Activated naive CD8-positive, alpha-beta T cell treated with anti-CD3 and anti-CD28 coated beads for 36 hours (primary cell): ENCODE measurements around the gene SCN3B. TPM values are rescaled to one million over a fixed set of nuclear protein-coding genes. Genes with fewer than 3 reads are reported as not detected.

Experiments used
- DNase-seq: peaks from one replicate; pipeline ENCODE4 v3.0.0; 2021
- H3K27ac Mint-ChIP-seq: one replicate; pipeline ENCODE4 v1.8.0; 2022; ENCODE audit warnings: mild to moderate bottlenecking, moderate library complexity, mixed read lengths
- H3K27me3 Mint-ChIP-seq: one replicate; pipeline ENCODE4 v1.8.0; 2022; ENCODE audit warnings: mild to moderate bottlenecking, mixed read lengths
- H3K36me3 Mint-ChIP-seq: one replicate; pipeline ENCODE4 v1.8.0; 2021; ENCODE audit warnings: mild to moderate bottlenecking, mixed read lengths
- H3K4me1 Mint-ChIP-seq: one replicate; pipeline ENCODE4 v1.8.0; 2021; ENCODE audit warnings: mixed read lengths
- H3K4me3 Mint-ChIP-seq: one replicate; pipeline ENCODE4 v1.8.0; 2022; ENCODE audit warnings: mild to moderate bottlenecking, moderate library complexity, mixed read lengths
- H3K9me3 Mint-ChIP-seq: one replicate; pipeline ENCODE4 v1.8.0; 2022; ENCODE audit warnings: mixed read lengths
- total RNA-seq, 2 experiments: library from RNA; stranded (reverse); gene quantifications; one replicate each; pipeline ENCODE4 v1.2.3, GENCODE V29; 2021

SCN3B gene
- total RNA-seq, 2 experiments from 2014 or later, result not detected

DNA sequence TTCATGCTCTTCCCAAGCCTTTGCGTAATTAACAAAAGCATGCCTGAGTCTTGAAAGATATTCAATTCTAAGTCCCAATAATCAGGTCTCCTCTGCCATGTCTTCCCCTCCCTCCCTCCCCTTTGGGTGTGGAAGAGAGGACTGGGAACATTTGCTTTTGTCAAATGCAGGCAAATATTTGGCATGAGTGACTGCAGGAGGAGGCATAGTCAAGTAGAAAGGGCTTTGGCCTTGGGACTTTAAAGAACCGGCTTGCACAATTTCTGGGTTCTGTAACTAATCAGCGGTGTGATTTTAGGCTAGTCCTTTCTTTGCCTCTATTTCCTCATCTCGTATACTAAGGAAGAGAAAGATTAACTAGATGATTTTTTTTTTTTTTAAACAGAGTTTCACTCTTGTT is 59.5 kb downstream of the SCN3B start:
- no peaks in the 10 kb centered on the region for H3K9me3 Mint-ChIP-seq
- H3K36me3 Mint-ChIP-seq, result peaks cover 3% of the 10 kb centered on the region

DNA sequence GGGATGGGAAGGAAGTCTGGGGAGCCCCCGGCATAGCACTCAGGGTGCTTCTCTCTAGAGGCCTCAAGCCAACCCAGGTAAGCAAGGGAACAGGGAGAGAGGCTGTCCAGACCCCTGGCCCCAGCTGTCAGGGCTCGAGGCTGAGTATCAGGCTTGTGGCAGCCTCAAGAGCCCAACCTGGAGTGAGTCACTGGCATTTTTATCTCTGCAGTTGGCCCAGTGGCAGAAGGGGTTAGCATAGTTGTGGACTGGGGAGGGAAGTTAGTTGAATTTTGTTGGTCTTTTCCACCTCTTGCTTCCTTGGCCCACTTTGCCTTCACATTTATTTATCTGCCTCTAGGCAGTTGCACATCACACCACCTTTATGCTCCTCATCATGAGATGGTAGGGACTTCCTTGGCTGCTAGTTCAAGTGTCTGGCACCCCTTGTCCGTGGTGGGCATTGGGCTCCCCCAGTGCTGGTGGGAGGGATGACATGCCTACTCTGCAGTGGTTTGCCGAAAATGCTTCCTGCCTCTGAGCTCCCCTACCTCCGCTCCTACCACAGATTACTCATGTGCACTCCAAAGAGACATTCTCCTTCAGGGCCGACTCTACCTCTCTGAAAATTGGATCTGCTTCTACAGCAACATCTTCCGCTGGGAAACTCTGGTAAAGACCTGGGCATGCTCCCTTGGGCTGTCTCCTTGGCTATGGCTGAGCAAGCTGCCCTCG is 60.1 kb downstream of the SCN3B start:
- DNase-seq, result no peak
- H3K9me3 Mint-ChIP-seq, result no peaks in the 10 kb centered on the region
- peaks cover 3% of the 10 kb centered on the region for H3K36me3 Mint-ChIP-seq
- no peak overlapping the region for H3K4me3 Mint-ChIP-seq
- no peaks in the 10 kb centered on the region for H3K4me1 Mint-ChIP-seq
- H3K27ac Mint-ChIP-seq, result no peak overlapping the region
- H3K27me3 Mint-ChIP-seq, result no peaks in the 10 kb centered on the region

More for the DNA sequence above, 59.5 kb downstream of the SCN3B start:
- H3K27me3 Mint-ChIP-seq, result no peaks in the 10 kb centered on the region
- no peak for DNase-seq
- H3K27ac Mint-ChIP-seq, result no peak overlapping the region
- H3K4me1 Mint-ChIP-seq, result no peaks in the 10 kb centered on the region
- H3K4me3 Mint-ChIP-seq, result no peak overlapping the region

DNA sequence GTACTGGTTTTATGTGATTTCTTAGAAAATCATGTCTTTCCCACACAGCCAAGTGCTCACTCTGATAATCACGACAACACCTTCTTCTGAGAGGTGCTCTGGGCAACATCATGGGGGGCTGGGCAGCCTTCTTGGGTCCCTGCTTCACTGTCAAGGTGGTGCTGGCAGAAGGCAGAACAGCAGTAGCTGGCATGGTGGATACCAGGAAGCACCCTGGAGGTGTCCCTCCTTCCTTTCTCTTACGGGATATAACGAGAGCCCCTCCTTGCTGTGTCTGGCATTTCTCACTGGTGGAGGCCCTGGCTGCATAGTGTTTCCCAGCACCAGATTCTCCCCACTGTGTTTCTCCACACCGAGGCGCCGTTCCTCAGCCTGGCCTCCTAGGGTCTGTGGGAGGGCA is 60.9 kb downstream of the SCN3B start:
- DNase-seq, result no peak
- Mint-ChIP-seq H3K4me3 (no peak overlapping the region), H3K27ac (no peak overlapping the region), H3K4me1 (no peaks in the 10 kb centered on the region), H3K9me3 (no peaks in the 10 kb centered on the region), H3K36me3 (no peaks in the 10 kb centered on the region), H3K27me3 (no peaks in the 10 kb centered on the region)

DNA sequence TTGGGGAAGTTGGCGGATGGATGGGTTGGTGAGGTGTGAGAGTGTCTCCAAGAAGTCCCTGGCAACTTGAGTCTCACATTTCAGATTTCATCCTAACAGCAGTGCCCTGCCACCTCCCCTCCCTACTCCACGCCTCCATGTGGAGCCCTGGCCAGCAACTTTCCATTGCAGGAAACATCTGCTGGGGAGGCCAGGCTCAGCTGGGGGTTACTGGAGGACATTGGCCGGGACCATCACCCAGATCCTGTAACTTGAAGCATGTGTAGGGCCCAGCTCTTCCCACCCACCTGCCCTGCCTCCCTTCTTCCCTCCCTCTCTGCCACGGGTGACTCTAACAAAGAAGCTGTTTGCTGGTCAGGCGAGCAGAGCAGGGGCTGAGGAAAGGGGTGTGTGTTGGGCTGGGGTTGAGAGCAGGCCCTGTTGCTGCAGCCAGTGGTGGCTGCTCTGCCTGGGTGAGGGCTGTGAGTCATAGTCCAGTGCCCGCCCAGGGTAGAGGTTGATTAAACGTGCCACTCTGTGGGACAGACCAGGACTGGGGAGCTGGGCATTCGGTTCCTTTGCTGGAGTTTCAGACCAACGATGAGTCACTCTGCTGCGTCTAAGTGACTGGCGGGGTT is 64.0 kb downstream of the SCN3B start:
- no peak for DNase-seq
- Mint-ChIP-seq H3K27ac (no peak overlapping the region), H3K27me3 (no peaks in the 10 kb centered on the region)

DNA sequence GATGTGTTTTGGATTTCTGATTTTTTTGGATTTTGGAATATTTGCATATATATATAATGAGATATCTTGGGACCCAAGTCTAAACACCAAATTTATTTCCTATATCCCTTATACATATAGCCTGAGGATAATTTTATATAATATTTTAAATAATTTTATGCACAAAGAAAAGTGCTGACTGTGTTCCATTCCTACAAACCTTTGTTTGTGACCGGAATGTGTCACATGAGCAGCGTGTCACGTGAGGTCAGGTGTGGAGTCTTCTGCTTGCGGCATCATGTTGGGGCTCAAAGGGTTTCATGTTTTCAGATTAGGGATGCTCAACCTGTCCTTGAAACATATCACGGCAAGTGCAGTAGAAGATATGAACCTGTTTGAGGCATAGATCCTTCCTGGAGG is 65.6 kb downstream of the SCN3B start:
- no peaks in the 10 kb centered on the region for H3K9me3 Mint-ChIP-seq
- H3K36me3 Mint-ChIP-seq, result no peaks in the 10 kb centered on the region
- H3K4me1 Mint-ChIP-seq, result no peaks in the 10 kb centered on the region
- H3K4me3 Mint-ChIP-seq, result no peak overlapping the region
- no peak overlapping the region for H3K27ac Mint-ChIP-seq
- no peaks in the 10 kb centered on the region for H3K27me3 Mint-ChIP-seq
- no peak for DNase-seq

More for the DNA sequence above, 64.0 kb downstream of the SCN3B start:
- no peaks in the 10 kb centered on the region for H3K9me3 Mint-ChIP-seq
- no peaks in the 10 kb centered on the region for H3K4me1 Mint-ChIP-seq
- no peaks in the 10 kb centered on the region for H3K36me3 Mint-ChIP-seq
- no peak overlapping the region for H3K4me3 Mint-ChIP-seq

DNA sequence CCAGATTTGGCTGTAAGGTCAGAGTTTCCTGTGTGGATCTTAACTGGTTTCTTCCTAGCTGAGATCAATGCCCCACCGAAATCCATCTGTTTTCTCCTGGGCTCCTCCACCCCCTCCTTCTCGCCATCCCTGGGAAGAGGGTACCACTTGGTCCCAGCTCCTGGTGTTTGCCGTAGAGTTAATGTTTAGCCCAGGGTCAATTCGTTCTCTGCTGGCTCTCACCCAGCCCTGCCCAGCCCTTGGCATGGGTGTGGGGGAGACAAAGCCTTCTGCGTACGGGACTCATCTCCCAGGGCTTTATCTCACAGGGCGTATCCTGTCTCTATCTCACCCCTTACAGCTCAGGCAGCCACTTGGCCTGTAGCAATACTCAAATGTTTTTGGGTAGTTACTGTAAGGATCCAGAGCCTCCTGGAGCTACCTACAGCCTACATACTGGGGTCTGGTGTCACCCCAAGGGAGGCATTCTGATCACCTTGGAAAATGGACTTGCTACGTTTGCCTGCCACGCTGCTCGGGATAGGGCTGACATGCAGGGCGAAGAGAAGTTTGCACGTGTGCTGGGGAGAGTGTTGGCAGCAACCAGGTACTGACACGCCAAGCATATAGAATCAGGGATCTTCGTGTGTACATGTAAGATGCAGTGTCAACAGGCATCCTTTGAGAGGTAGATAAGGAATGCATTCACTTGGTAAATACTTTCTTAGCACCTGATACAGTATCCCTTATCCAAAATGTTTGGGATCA is 66.1 kb downstream of the SCN3B start:
- Mint-ChIP-seq H3K4me3 (no peak overlapping the region), H3K36me3 (no peaks in the 10 kb centered on the region)
- DNase-seq, result no peak

DNA sequence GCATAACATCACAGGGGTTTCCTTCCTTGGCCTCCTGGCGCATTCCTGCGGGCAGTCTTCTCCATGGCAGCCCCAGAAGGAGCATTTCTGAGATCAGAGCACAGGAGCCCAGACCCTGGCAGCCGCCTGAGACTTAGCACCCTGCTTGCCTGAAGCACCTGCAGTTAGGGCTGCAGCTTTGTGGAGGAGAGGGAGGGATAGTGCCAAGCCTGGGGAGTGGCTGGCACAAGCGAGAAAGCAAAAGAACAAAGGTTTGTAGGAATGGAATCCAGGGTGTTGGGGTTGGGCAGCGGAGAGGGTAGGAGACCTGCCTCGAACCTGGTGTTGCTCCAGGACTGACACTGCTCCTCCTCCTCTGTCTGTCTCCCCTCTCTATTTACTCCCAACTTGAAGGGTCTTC is 66.9 kb downstream of the SCN3B start:
- Mint-ChIP-seq H3K27ac (no peak overlapping the region), H3K4me1 (no peaks in the 10 kb centered on the region), H3K36me3 (no peaks in the 10 kb centered on the region), H3K27me3 (no peaks in the 10 kb centered on the region), H3K9me3 (no peaks in the 10 kb centered on the region), H3K4me3 (no peak overlapping the region)
- DNase-seq, result no peak

More for the DNA sequence above, 66.1 kb downstream of the SCN3B start:
- no peak overlapping the region for H3K27ac Mint-ChIP-seq
- H3K4me1 Mint-ChIP-seq, result no peaks in the 10 kb centered on the region
- H3K9me3 Mint-ChIP-seq, result no peaks in the 10 kb centered on the region
- H3K27me3 Mint-ChIP-seq, result no peaks in the 10 kb centered on the region

DNA sequence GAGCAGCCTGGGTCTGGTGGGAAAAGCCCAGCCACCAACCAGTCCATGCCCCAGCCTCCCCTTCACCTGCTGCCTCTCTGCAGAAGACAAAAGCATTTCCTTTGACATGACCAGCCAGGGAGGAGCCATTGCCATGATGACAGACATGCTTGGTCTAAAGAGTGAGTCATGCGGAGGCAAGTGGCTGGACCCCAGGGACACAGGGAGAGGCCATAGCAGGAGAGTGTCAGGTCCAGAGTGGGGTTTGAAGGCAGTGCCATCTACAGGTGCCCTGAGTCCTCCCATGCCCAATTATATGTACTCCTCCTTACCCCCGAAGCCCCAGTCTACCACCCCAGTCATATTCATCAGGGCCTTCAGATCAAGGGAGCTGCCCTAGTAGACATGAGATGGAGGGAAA is 67.4 kb downstream of the SCN3B start:
- no peak overlapping the region for H3K27ac Mint-ChIP-seq
- no peak overlapping the region for H3K4me3 Mint-ChIP-seq
- no peaks in the 10 kb centered on the region for H3K27me3 Mint-ChIP-seq
- no peak for DNase-seq
- no peaks in the 10 kb centered on the region for H3K9me3 Mint-ChIP-seq
- H3K36me3 Mint-ChIP-seq, result no peaks in the 10 kb centered on the region
- no peaks in the 10 kb centered on the region for H3K4me1 Mint-ChIP-seq

DNA sequence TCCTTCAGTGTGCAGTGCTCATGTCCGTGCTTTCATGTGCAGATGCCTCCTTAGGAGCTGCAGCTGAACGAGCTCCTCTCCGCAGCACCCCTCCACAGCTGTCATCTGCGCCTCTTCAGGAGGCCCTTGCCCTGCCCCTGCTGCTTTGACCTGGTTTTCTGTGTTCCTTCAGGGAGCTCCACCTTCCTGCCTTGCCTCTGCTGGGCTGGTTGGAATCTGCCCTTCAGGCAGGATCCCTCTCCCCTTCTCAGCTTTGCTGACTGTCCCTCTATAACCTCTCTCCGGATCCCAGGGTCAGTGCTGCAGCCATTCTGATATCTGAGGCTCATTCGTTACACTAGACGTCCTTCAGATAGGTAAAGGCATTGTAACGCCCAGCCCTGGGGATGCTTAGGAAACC is 67.9 kb downstream of the SCN3B start:
- H3K4me1 Mint-ChIP-seq, result no peaks in the 10 kb centered on the region
- no peak for DNase-seq
- H3K27ac Mint-ChIP-seq, result peak overlapping the region; percentile 19
- no peaks in the 10 kb centered on the region for H3K36me3 Mint-ChIP-seq
- no peaks in the 10 kb centered on the region for H3K27me3 Mint-ChIP-seq
- H3K9me3 Mint-ChIP-seq, result no peaks in the 10 kb centered on the region
- no peak overlapping the region for H3K4me3 Mint-ChIP-seq

DNA sequence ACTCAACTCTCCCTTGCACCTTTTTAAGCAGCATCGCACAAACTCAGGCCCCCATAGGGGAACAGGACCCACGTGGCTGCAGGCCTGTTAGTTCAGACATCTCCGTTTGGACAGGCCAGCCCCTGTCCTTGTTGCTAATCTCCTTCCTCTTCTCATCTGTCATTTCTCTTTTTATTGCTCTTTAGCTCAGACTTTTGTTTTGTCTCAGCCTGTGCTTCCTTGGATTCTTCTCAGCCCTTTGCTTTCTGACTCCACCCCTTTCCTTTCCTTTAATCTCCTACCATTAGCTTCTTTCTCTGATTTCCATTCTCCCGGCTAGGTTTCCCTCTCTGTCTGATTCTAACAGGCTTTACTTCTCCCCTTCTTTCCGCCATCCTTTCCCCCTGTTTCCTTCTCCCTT is 68.7 kb downstream of the SCN3B start:
- H3K27me3 Mint-ChIP-seq, result no peaks in the 10 kb centered on the region
- no peaks in the 10 kb centered on the region for H3K36me3 Mint-ChIP-seq
- H3K4me1 Mint-ChIP-seq, result peaks cover 1% of the 10 kb centered on the region
- H3K9me3 Mint-ChIP-seq, result no peaks in the 10 kb centered on the region
- H3K27ac Mint-ChIP-seq, result no peak overlapping the region
- DNase-seq, result no peak
- no peak overlapping the region for H3K4me3 Mint-ChIP-seq

DNA sequence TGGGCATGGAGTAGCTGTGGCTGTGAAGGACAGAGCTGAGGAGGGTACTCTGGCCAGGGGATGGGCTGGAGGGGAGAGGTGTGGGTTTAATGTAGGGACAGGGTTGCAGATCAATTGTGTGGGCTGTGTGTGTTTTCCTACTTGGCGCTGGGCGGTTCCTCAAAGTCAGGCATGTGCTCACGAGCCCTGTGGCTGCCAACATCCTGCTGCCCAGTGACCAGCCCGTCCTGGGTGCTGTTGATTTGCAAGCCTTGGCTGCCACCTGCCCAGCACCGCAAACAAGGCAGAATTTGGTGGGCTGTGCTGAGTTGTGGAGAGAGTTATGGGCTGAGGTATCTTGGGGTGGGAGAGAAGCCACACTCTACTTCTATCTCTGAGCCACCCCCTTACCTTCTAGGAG is 69.2 kb downstream of the SCN3B start:
- H3K27ac Mint-ChIP-seq, result no peak overlapping the region

DNA sequence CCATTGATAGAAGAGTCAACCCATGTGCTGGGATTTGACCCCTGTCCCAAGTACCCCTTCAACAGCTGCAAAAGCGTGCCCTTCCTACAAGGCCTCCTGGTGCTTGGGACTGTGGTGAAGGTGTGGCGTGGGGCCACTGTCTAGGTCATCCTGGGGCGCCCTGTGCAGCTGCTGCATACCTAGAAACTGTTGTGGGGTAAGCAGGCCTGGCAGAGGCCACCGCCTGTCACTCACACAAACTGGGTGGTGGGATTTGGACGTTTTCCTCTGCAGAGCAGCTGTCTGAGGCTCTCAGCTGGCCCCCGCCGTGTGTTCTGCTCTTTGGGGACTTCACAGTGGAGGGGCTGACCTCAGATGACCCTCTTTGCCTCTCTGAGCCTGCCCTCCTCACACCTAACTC is 69.7 kb downstream of the SCN3B start:
- Mint-ChIP-seq H3K4me1 (peaks cover 5% of the 10 kb centered on the region), H3K4me3 (no peak overlapping the region), H3K27ac (no peak overlapping the region), H3K36me3 (no peaks in the 10 kb centered on the region), H3K27me3 (no peaks in the 10 kb centered on the region), H3K9me3 (no peaks in the 10 kb centered on the region)
- no peak for DNase-seq

More for the DNA sequence above, 69.2 kb downstream of the SCN3B start:
- Mint-ChIP-seq H3K9me3 (no peaks in the 10 kb centered on the region), H3K4me3 (no peak overlapping the region), H3K4me1 (peaks cover 5% of the 10 kb centered on the region), H3K27me3 (no peaks in the 10 kb centered on the region), H3K36me3 (no peaks in the 10 kb centered on the region)
- DNase-seq, result no peak

DNA sequence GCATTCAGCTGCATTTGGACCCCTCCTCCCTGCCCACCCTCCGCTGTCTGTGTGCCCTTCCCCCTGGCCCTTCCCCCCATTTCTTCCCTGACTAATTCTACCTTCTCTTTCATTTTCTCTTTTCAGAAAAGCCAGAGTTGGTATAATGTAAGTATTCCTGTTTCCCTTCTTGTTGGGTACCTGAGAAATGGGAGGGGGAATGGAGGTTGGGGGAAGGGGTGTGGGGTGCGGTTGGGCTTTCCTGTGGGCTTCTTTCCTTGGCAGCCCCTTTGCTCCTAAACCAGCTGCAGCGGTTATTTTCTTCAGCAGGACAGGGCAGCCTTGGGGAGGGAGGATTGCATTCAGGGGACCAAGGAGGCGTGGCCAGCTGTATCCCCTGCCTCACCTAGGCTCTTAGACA is 70.2 kb downstream of the SCN3B start:
- no peak overlapping the region for H3K27ac Mint-ChIP-seq

DNA sequence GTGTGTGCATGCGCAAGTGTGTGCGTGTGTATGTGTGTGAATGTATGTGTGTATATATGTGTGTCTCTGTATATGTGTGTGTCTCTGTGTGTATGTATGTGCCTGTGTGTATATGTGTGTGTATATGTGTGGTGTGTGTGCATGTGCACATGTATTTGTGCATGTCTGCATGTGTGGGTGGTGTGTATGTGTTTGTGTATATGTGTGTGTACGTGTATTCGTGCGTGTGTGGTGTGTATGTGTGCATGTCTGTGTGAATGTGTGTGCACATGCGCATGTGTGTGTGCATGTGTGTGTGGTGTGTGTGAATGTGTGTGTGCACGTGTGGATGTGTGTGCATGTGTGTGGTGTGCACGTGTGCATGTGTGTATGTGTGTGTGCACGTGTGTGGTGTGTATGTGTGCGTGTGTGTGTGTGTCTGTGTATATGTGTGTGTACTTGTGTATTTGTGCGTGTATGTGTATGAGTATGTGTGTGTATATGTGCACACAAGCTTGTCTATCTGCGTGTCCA is 71.4 kb downstream of the SCN3B start:
- Mint-ChIP-seq H3K4me1 (peaks cover 5% of the 10 kb centered on the region), H3K27me3 (no peaks in the 10 kb centered on the region), H3K27ac (no peak overlapping the region), H3K9me3 (no peaks in the 10 kb centered on the region), H3K36me3 (no peaks in the 10 kb centered on the region), H3K4me3 (no peak overlapping the region)
- DNase-seq, result no peak

More for the DNA sequence above, 70.2 kb downstream of the SCN3B start:
- Mint-ChIP-seq H3K4me3 (no peak overlapping the region), H3K36me3 (no peaks in the 10 kb centered on the region), H3K27me3 (no peaks in the 10 kb centered on the region), H3K9me3 (no peaks in the 10 kb centered on the region), H3K4me1 (peaks cover 5% of the 10 kb centered on the region)
- DNase-seq, result no peak

DNA sequence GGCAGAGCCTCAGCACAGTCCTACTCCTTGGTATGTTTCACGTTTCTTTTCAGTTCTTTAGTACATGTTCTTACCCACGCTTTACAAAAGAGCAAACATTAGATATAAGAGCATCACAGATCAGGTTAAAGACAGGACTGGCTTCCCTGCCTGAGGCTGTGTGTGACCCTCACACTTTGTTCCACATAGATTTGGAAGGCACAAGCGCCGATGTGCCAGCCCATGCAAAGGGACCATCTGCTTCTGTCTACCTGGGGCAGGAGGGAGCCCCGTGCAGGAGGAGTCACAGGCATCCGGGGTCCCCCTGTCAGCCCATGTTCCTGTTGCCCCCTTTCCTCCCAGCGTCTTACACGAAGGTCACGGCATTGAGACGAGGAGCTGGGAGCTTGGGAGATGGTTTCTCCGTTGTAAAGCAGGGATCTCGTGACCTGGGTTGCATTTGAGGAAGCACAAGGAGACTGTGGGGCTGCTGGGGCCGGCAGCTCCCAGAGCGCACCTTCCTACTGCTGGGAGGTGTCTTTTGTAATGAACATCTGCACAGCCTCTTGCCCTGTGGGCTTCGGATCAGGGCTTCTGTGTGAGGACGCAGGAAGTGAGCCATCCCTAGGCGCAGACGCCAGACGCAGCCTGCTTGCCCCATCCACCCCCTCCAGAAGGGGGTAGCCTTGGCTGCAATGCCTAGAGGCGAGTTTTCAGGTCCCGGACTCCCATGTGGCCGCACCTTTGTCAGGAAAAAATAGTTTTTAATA is 72.6 kb downstream of the SCN3B start:
- H3K27me3 Mint-ChIP-seq, result no peaks in the 10 kb centered on the region
- no peak overlapping the region for H3K4me3 Mint-ChIP-seq
- H3K9me3 Mint-ChIP-seq, result no peaks in the 10 kb centered on the region
- H3K4me1 Mint-ChIP-seq, result peaks cover 5% of the 10 kb centered on the region
- H3K27ac Mint-ChIP-seq, result no peak overlapping the region
- H3K36me3 Mint-ChIP-seq, result no peaks in the 10 kb centered on the region
- DNase-seq, result no peak
